ENCODE measurements around the gene BMP10.

The BMP10 gene

DNA sequence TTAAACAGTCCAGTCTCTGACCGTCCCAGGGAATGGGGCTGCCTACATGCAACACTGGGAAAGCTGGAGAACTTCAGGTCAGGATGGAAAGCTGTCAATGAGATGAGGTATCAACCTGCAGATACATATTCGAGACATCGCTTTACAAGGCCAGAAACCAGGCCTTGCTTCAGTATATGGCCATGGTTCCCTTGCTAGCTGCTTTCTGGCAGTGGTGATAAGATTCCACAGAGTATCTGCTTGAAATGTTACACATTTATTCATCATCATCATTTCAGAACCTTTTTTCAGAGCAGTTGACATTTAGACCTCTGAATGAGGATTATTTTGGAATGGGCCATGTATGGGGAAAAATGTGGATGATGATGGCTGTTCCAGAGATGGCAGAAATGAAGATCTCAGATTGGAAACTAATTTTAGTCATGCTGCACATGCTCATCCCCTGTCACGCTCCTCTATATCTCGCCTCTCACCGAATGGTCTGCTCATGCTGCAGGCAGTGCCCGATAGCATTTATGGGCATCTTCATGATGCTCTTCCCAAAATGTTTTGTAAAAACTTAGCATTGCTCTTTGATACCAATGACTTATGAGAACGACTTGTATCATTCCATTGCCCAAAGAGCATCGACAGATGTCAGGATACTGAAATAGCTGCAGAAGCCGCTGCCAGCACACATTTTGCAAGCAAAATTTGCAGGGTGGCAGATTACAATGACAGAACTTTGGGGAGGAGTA, 14.0 kb upstream of the BMP10 start:
- Histone ChIP-seq H3K36me3 (ENCODE audit: insufficient read depth) (no peaks in the 10 kb centered on the region), H3K27me3 (ENCODE audit: insufficient read depth, low read depth) (no peaks in the 10 kb centered on the region), H3K4me2 (no peak overlapping the region), H3K9ac (no peak overlapping the region), H3K27ac (no peak overlapping the region), H3K4me3 (IDR thresholded peaks at IDR 0.05; ENCODE audit: insufficient read depth, low read depth, low read length) (no peak overlapping the region), H3K4me1 (ENCODE audit: low read depth, poor library complexity, severe bottlenecking) (no peaks in the 10 kb centered on the region), H2AFZ (ENCODE audit: low read depth) (no peak overlapping the region), H3K79me2 (ENCODE audit: insufficient read depth, low read depth) (no peaks in the 10 kb centered on the region), H4K20me1 (ENCODE audit: insufficient read depth) (no peaks in the 10 kb centered on the region)
- TF ChIP-seq, protein P1, sequence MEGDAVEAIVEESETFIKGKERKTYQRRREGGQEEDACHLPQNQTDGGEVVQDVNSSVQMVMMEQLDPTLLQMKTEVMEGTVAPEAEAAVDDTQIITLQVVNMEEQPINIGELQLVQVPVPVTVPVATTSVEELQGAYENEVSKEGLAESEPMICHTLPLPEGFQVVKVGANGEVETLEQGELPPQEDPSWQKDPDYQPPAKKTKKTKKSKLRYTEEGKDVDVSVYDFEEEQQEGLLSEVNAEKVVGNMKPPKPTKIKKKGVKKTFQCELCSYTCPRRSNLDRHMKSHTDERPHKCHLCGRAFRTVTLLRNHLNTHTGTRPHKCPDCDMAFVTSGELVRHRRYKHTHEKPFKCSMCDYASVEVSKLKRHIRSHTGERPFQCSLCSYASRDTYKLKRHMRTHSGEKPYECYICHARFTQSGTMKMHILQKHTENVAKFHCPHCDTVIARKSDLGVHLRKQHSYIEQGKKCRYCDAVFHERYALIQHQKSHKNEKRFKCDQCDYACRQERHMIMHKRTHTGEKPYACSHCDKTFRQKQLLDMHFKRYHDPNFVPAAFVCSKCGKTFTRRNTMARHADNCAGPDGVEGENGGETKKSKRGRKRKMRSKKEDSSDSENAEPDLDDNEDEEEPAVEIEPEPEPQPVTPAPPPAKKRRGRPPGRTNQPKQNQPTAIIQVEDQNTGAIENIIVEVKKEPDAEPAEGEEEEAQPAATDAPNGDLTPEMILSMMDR (conservative IDR thresholded peaks at IDR 0.05; ENCODE audit: low read depth, low read length), result no peak

DNA sequence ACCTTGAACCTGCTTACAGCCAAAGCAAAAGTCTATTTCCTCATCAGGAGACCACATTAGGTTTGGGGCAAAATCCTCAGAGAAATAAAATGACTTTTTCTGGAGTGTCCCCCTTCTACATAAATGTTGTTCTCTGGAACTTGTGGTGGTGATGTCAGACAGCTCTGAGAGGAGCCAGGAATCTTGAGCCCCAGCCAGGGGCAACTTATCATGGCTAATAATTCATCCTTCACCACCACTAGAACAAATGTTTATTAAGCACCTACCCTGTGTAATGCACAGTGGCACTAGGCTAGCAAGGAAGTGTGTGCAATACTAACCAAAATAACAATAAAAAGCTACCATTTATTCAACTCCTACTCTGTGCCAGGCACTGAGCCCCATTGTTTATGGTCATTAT, 9.0 kb upstream of the BMP10 start:
- Histone ChIP-seq H3K9ac (no peak overlapping the region), H2AFZ (ENCODE audit: low read depth) (no peak overlapping the region), H3K36me3 (ENCODE audit: insufficient read depth) (no peaks in the 10 kb centered on the region), H3K4me3 (IDR thresholded peaks at IDR 0.05; ENCODE audit: insufficient read depth, low read depth, low read length) (no peak overlapping the region), H3K4me1 (ENCODE audit: low read depth, poor library complexity, severe bottlenecking) (no peaks in the 10 kb centered on the region), H3K4me2 (no peak overlapping the region), H3K27ac (no peak overlapping the region), H3K27me3 (ENCODE audit: insufficient read depth, low read depth) (no peaks in the 10 kb centered on the region), H4K20me1 (ENCODE audit: insufficient read depth) (no peaks in the 10 kb centered on the region), H3K79me2 (ENCODE audit: insufficient read depth, low read depth) (no peaks in the 10 kb centered on the region)
- TF ChIP-seq, protein P1 (conservative IDR thresholded peaks at IDR 0.05; ENCODE audit: low read depth, low read length), result no peak

GRCh38 chr2:68879296-68879695, 8.1 kb upstream of the BMP10 start:
- no peaks in the 10 kb centered on the region for H3K36me3 ChIP-seq (ENCODE audit: insufficient read depth)
- no peak overlapping the region for H3K4me3 ChIP-seq (IDR thresholded peaks at IDR 0.05; ENCODE audit: insufficient read depth, low read depth, low read length)
- no peak overlapping the region for H3K9ac ChIP-seq
- H4K20me1 ChIP-seq (ENCODE audit: insufficient read depth), result no peaks in the 10 kb centered on the region
- H3K4me2 ChIP-seq, result no peak overlapping the region
- TF ChIP-seq, protein P1 (conservative IDR thresholded peaks at IDR 0.05; ENCODE audit: low read depth, low read length), result no peak
- no peaks in the 10 kb centered on the region for H3K27me3 ChIP-seq (ENCODE audit: insufficient read depth, low read depth)
- no peaks in the 10 kb centered on the region for H3K79me2 ChIP-seq (ENCODE audit: insufficient read depth, low read depth)
- no peaks in the 10 kb centered on the region for H3K4me1 ChIP-seq (ENCODE audit: low read depth, poor library complexity, severe bottlenecking)
- no peak overlapping the region for H2AFZ ChIP-seq (ENCODE audit: low read depth)
- no peak overlapping the region for H3K27ac ChIP-seq

DNA sequence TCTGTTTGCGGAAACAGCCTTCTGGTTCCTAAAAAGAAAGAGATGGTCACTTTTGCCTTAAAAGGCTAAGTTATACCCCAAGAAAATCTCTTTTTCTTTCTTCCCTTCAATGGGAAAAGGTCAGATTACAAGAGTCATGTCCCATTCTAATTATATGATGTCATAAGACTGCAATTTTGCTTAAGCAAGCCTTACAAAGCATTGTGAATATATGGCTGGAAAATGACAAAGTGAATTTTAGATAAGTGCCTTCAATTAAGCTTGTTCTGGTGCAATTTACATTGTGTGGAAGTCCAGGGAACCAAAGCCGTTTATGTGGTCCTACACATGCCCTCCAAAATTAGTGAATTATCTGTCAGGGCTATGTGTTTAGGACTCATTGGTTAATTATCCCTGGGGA, 7.6 kb upstream of the BMP10 start:
- no peak overlapping the region for H3K9ac ChIP-seq
- H3K79me2 ChIP-seq (ENCODE audit: insufficient read depth, low read depth), result no peaks in the 10 kb centered on the region
- no peak overlapping the region for H3K27ac ChIP-seq
- no peak overlapping the region for H2AFZ ChIP-seq (ENCODE audit: low read depth)
- TF ChIP-seq, protein P1 (conservative IDR thresholded peaks at IDR 0.05; ENCODE audit: low read depth, low read length), result no peak
- H3K27me3 ChIP-seq (ENCODE audit: insufficient read depth, low read depth), result no peaks in the 10 kb centered on the region
- no peak overlapping the region for H3K4me2 ChIP-seq
- no peak overlapping the region for H3K4me3 ChIP-seq (IDR thresholded peaks at IDR 0.05; ENCODE audit: insufficient read depth, low read depth, low read length)
- H4K20me1 ChIP-seq (ENCODE audit: insufficient read depth), result no peaks in the 10 kb centered on the region
- H3K36me3 ChIP-seq (ENCODE audit: insufficient read depth), result no peaks in the 10 kb centered on the region
- no peaks in the 10 kb centered on the region for H3K4me1 ChIP-seq (ENCODE audit: low read depth, poor library complexity, severe bottlenecking)

Measured in KMS-11 (cell line).